HepG2 (cell line): ENCODE data around the gene NINJ2. TPM values are rescaled to one million over a fixed set of nuclear protein-coding genes. Genes with fewer than 3 reads are reported as not detected.
"Not testable (repeated sequence)": the region's sequence is repeated elsewhere in the genome, so short reads cannot be mapped to it uniquely, and the experiment has no call there.

ENCODE experiments used
- FOSL2 ChIP-seq: sonication (generic); formaldehyde crosslinking; IDR thresholded peaks from 2 replicates; pipeline ENCODE4 v1.4.0; 2020; ENCODE audit warnings: missing genetic modification reagents
- GABPA ChIP-seq, 2 experiments: IDR thresholded peaks; 2 replicates each; pipeline ENCODE4 v1.6.1; 2011 to 2016; ENCODE audit warnings: low read depth in 2 of 2, low read length in 1 of 2, missing biosample characterization in 1 of 2, missing genetic modification characterization in 1 of 2
- RCOR2 ChIP-seq: IDR thresholded peaks from 2 replicates; pipeline ENCODE4 v1.6.1; 2016; ENCODE audit warnings: missing biosample characterization, missing genetic modification reagents
- ZBTB10 ChIP-seq: sonication (generic); formaldehyde crosslinking; IDR thresholded peaks from 2 replicates; pipeline ENCODE4 v1.4.0; 2020; ENCODE audit warnings: missing genetic modification reagents, borderline replicate concordance
- ZNF18 ChIP-seq: sonication (generic); formaldehyde crosslinking; IDR thresholded peaks from 2 replicates; pipeline ENCODE4 v1.8.0; 2022; ENCODE audit warnings: mild to moderate bottlenecking, missing genetic modification reagents; ENCODE audit not compliant: insufficient replicate concordance
- ZNF574 ChIP-seq: sonication (generic); formaldehyde crosslinking; IDR thresholded peaks from 2 replicates; pipeline ENCODE4 v1.4.0; 2020; ENCODE audit warnings: missing genetic modification reagents
- polyA plus RNA-seq, 8 experiments: library from polyadenylated mRNA; depleted of rRNA in 3 of 8; stranded (reverse) in 7 of 8; unstranded in 1 of 8; fragments of >200 nt; fragmentation: Illumina TruSeq in 4 of 8; extraction: Trizol in 4 of 8; gene quantifications; 2 replicates each; pipeline versions ENCODE4 v1.2.1 to v1.2.3, GENCODE V29; 2011 to 2016; ENCODE audit warnings: low read depth in 4 of 8, missing spikeins in 1 of 8, mixed read lengths in 1 of 8; ENCODE audit not compliant: insufficient read depth in 1 of 8
- total RNA-seq, 5 experiments: library from RNA; depleted of rRNA; stranded (reverse); fragments of >200 nt; fragmentation: Illumina TruSeq; extraction: Trizol; gene quantifications; 2 replicates each; pipeline ENCODE4 v1.2.3, GENCODE V29; 2016; ENCODE audit warnings: low read depth in 1 of 5

Gene NINJ2
- total and polyA plus RNA-seq, 2 of the 13 experiments (the other 11 are each of a cell fraction or from before 2014, with no cell fraction given) = 0.62 to 3.8 TPM

GRCh38 chr12:577994-578747 is 85.1 kb downstream of the NINJ2 start (continued):
- peak; percentile 84; the same call in 1 of the 2 replicates for TF ChIP-seq ZBTB10 (CRISPR knock-in tag)
- peak; percentile 28 for TF ChIP-seq ZNF18
- TF ChIP-seq GABPA (IDR thresholded peaks at IDR 0.05; ENCODE audit: low read depth, low read length) = not testable (repeated sequence)
- 0 out of 2 replicates have a peak, but pooled peaks have one; percentile 32 for TF ChIP-seq GABPA (CRISPR knock-in tag; IDR thresholded peaks at IDR 0.05; ENCODE audit: low read depth)
- TF ChIP-seq RCOR2 = peak; percentile 60; the same call in 1 of the 2 replicates
- TF ChIP-seq FOSL2 = peak; percentile 19; the same call in 1 of the 2 replicates
- peak; percentile 55 for TF ChIP-seq ZNF574
